ENCODE data around the gene MIPEP.

Gene MIPEP

DNA sequence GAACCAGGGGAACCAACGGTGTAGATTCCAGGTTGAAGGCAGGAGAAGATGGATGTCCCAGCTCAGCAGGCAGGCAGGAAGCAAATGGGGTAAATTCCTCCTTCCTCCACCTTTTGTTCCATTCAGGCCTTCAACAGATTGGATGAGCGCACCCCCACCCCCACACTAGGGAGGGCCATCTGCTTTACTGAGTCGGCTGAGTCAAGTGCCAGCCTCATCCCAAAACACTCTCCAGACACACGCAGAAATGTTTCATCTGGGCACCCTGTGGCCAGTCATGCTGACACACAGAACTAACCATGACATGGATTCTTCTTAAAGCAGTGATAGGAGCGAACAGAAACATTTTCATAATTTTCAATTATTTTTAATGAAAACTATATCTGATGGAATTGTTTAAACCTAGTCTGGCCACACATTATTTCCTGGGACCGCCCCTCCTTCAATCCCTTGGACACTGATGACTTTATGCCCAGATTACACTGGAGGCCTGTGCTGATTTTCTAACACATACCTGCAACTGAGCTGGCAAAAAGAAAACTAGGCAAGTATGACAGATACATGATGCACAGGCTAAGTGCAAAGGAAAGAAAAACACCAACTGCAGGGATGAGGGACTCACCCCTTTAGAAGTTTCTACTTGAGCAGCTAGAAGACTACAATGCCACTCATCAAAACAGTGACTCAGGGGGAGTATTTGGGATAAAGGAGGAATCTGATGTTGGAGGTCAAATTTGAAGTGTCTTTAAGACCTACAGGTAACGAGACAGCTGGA lies 164.8 kb downstream of the MIPEP start:
- DNase-seq, result no peak
- H3K27me3 ChIP-seq (replicated peaks), result no peaks in the 10 kb centered on the region
- in situ Hi-C loops (cut with HindIII; ENCODE audit: low pct_ligation_motif_present, low sequenced_read_pairs), result no loop called here
- no peak overlapping the region for H3K4me3 ChIP-seq (ENCODE audit: low read depth, low read length)
- H3K27ac ChIP-seq, result no peak overlapping the region
- no peaks in the 10 kb centered on the region for H3K36me3 ChIP-seq (replicated peaks)
- TF ChIP-seq, protein P1, sequence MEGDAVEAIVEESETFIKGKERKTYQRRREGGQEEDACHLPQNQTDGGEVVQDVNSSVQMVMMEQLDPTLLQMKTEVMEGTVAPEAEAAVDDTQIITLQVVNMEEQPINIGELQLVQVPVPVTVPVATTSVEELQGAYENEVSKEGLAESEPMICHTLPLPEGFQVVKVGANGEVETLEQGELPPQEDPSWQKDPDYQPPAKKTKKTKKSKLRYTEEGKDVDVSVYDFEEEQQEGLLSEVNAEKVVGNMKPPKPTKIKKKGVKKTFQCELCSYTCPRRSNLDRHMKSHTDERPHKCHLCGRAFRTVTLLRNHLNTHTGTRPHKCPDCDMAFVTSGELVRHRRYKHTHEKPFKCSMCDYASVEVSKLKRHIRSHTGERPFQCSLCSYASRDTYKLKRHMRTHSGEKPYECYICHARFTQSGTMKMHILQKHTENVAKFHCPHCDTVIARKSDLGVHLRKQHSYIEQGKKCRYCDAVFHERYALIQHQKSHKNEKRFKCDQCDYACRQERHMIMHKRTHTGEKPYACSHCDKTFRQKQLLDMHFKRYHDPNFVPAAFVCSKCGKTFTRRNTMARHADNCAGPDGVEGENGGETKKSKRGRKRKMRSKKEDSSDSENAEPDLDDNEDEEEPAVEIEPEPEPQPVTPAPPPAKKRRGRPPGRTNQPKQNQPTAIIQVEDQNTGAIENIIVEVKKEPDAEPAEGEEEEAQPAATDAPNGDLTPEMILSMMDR (IDR thresholded peaks at IDR 0.05; ENCODE audit: low read depth, low read length, missing control alignments), result no peak

DNA sequence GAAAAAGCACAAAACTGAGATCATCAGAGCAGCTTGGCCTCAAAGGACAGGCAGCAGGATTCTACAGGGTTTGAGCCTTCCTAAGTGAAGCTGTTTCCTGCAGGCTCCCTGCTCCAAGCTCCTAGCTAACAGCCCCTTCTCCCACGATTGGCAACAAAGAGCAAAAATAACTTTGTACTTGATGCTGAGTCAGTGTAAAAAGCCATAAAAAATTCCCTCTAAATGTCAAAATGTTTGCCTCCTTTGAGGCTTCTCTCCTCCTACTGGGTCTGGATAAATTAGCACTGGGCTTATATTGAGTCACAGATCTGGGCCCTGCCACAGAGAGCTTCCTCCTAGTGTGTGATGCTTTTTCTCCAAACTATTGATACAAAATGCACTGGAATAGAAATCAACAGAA lies 165.7 kb downstream of the MIPEP start:
- Histone ChIP-seq H3K36me3 (replicated peaks) (no peaks in the 10 kb centered on the region), H3K4me3 (ENCODE audit: low read depth, low read length) (no peak overlapping the region), H3K27ac (no peak overlapping the region), H3K27me3 (replicated peaks) (no peaks in the 10 kb centered on the region)
- in situ Hi-C loops (cut with HindIII; ENCODE audit: low pct_ligation_motif_present, low sequenced_read_pairs), result no loop called here
- TF ChIP-seq, protein P1 (IDR thresholded peaks at IDR 0.05; ENCODE audit: low read depth, low read length, missing control alignments), result no peak
- DNase-seq, result no peak

DNA sequence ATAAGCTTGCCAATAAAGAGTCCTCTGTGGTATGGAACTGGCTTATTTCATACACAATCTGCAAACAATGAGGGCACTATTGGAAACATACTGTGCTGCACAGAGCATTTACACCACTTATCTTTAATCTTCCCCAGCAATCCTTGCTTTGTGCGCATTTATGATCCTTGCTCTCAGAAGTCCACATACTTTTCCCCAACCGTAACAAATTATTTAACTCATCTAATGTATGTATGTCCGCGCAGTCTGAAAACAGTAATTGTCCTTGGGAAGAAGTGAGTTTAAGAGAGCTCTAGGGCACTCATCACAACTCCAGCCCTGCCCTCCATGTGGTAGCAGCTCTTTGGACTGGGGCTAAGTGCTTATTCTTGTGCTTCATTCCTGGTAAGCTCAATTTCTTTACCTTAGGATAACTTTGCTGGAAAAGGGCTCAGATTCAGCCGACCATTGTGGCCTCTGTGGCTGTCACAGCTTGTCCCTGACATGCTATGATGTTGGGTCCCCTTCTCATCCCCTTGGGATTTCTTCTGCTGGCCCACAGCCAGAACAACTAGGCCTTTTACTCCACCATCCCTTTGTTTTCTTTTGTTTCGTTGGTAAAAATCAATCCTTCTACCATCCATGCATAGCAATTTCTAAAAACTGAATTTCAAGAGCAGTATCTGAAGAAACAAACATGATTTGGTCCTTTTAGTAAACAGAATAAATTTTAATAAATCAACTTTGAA lies 166.3 kb downstream of the MIPEP start:
- H3K27ac ChIP-seq, result no peak overlapping the region
- TF ChIP-seq, protein P1 (IDR thresholded peaks at IDR 0.05; ENCODE audit: low read depth, low read length, missing control alignments), result no peak
- in situ Hi-C loops (cut with HindIII; ENCODE audit: low pct_ligation_motif_present, low sequenced_read_pairs), result no loop called here

DNA sequence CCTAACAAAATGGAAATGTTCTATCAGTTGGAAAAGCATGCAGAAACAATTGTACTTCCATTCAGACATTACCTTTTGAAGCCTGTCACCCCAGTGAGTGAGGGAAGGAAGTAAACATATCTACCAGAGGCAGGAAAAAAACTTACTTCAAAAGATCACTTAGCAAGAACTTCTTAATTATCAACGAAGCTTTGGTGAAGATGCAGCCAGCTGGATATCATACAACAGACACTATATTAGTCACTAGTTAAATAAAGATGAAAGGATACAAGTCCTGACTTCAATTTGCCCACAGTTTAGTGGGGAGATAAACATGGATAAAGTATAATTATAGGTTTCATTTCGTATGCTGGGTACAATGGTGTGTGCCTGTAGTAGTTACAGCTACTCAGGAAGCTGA lies 170.2 kb downstream of the MIPEP start:
- TF ChIP-seq, protein P1 (IDR thresholded peaks at IDR 0.05; ENCODE audit: low read depth, low read length, missing control alignments), result no peak
- no peaks in the 10 kb centered on the region for H3K36me3 ChIP-seq (replicated peaks)
- H3K27ac ChIP-seq, result no peak overlapping the region
- no peaks in the 10 kb centered on the region for H3K27me3 ChIP-seq (replicated peaks)
- H3K4me3 ChIP-seq (ENCODE audit: low read depth, low read length), result no peak overlapping the region
- in situ Hi-C loops (cut with HindIII; ENCODE audit: low pct_ligation_motif_present, low sequenced_read_pairs), result no loop called here
- DNase-seq, result no peak

More for the DNA sequence above, 166.3 kb downstream of the MIPEP start:
- H3K4me3 ChIP-seq (ENCODE audit: low read depth, low read length), result no peak overlapping the region
- H3K36me3 ChIP-seq (replicated peaks), result no peaks in the 10 kb centered on the region
- no peak for DNase-seq
- H3K27me3 ChIP-seq (replicated peaks), result no peaks in the 10 kb centered on the region

DNA sequence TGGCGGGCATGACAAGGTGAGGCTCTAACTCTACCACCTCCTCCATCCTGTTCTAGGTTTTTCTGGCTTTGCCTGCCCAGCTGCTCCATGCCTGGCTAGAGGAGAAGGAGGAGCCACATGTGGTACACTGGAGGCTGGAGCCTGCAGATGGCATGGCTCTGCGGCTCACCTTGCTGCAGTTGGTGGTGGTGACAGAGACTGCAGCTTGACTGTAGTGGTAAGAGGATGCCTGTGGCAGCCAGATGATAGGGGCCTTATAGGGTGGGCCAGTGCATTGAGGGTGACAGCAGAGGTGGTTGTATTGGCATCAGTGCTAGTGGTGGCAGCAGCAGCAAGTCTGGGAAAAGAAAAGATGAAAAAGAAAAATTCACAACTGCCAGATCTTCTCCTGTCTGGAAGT lies 172.8 kb downstream of the MIPEP start:
- TF ChIP-seq, protein P1 (IDR thresholded peaks at IDR 0.05; ENCODE audit: low read depth, low read length, missing control alignments), result no peak
- no peak for DNase-seq
- Histone ChIP-seq H3K4me3 (ENCODE audit: low read depth, low read length) (no peak overlapping the region), H3K36me3 (replicated peaks) (no peaks in the 10 kb centered on the region), H3K27me3 (replicated peaks) (no peaks in the 10 kb centered on the region), H3K27ac (no peak overlapping the region)
- in situ Hi-C loops (cut with HindIII; ENCODE audit: low pct_ligation_motif_present, low sequenced_read_pairs), result no loop called here

Data from brain microvascular endothelial cell (primary cell).